HG03066 (cell line): Measurements from ENCODE around the gene ARAP3.

Experiments
- ATAC-seq: cut with Tn5 transposase; IDR thresholded peaks from one replicate; pipeline ENCODE4 v1.9.1; 2021; ENCODE audit warnings: low read depth; ENCODE audit not compliant: unreplicated experiment

ARAP3 gene

GRCh38 chr5:141647242-141647641 lies 34.8 kb downstream of the ARAP3 start:
- no peak for ATAC-seq

DNA sequence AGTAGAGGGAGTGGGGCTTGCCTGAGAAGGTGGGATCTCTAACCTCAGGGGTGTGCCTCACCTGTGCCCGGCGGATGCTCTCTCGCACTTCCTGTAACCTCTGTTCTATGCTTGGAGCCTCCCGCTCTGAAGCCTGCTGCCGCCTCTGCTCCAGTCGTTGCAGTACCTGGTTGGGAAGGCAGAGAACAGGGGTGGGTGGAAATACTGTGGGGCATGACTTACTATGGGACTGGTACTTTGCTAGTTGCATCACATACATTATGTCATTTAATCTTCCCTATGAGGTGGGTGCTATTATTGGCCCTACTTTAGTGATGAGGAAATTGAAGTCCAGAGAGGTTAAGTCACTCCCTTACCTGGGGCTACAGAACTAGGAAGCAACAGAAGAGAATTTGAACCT lies 36.0 kb downstream of the ARAP3 start:
- ATAC-seq = no peak

GRCh38 chr5:141641634-141642267 lies 40.3 kb downstream of the ARAP3 start:
- ATAC-seq = peak; percentile 40

GRCh38 chr5:141640698-141641097 lies 41.3 kb downstream of the ARAP3 start:
- ATAC-seq = no peak

DNA sequence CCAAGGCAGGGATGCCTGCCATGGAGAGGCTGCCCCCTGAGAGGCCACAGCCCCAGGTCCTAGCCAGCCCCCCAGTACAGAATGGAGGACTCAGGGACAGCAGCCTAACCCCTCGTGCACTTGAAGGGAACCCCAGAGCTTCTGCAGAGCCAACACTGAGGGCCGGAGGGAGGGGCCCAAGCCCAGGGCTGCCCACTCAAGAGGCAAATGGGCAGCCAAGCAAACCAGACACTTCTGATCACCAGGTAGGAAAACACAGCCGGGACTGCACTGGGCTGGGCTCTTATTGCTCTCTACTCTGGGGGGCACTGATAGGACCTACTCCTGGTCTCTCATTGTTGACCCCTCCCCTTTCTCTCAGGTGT lies 42.0 kb downstream of the ARAP3 start:
- no peak for ATAC-seq

GRCh38 chr5:141639357-141640050 lies 42.5 kb downstream of the ARAP3 start:
- no peak for ATAC-seq

DNA sequence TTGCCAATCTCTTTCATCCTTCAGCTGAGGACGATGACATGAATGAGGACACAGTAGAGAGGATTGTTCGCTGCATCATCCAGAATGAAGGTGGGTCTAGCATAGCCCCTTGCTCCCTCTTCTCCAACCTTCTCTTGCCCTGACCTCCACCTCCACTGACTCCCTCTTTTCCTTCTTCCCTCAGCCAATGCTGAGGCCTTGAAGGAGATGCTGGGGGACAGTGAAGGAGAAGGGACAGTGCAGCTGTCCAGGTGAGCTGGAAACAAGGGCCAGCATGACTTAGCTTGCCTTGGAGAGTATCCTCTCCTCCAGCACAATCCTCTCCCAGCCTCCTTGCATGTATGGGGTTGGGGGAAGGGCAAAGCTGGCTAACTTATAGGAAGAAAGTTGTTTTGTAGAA lies 43.3 kb downstream of the ARAP3 start:
- ATAC-seq = no peak

DNA sequence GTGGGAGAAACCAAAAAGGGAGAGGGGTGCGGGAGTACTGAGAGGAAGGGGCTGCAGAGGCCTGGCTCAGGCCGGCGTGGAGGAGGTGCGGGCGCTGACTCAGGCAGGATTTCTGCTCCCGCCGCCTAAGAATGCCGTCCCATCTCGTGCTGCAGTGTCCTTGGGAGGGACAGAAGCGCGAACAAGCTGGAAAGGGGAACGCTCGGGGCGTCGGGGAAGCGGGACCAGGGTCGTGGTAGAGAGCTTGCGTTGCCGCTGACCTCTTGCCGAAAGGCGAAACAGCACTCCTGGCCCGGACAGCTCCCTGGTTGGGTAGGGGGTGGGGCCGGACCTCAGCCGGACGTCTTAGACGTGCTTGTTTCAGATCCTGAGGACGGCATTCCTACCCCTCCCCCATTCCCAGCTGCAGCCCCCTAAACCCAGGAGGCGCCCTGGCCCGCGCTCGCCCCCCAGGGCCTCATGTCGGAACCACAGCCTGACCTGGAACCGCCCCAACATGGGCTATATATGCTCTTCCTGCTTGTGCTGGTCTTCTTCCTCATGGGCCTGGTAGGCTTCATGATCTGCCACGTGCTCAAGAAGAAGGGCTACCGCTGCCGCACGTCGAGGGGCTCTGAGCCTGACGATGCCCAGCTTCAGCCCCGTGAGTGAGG lies 44.1 kb downstream of the ARAP3 start:
- ATAC-seq = no peak

GRCh38 chr5:141637123-141637766 lies 44.8 kb downstream of the ARAP3 start:
- peak; percentile 20 for ATAC-seq

DNA sequence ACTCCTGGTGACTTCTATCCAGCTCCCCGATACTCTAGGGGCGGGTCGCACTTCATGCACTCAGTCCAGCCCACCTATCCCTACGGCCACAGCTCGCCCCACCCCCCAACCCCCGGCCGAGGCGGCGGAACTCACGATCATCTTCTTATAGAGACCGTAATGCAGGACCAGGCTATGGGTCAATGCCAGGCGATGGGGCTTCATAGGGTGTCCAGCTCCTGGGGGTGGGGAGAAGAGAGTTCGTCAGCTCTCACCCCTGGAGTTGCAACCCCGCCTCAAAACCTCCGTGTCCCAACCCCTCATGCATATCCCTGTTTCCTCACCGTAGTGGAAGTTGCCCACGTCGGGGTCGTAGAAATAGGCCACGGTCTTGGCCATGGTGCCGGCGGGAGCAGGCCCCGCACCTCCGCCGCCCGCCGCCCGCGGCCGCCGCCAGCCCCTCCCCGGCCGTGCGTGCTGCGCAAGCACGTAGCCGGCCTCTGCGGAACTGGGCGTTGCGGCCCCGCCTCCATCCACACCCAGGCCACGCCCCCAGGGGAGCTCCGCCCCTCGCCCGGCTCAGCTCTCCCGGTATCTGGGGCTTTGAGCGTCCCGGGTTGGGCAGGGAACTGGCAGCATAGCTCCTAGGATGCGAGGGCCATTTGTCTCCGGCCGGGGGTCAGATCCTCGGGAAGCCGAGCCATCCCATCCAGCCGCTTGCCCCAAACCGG lies 45.5 kb downstream of the ARAP3 start, which contains the start of the genes HDAC3 and RELL2:
TSS of gene HDAC3 (minus strand) at position 437 of the 710 bp plus-strand sequence. CDS start at position 378, 59 bp downstream.
TSS of gene RELL2 (plus strand) at position 585 of the 710 bp plus-strand sequence. CDS start 1,229 bp downstream, outside the sequence.
- peak; percentile 67 for ATAC-seq

GRCh38 chr5:141636106-141636412 lies 46.0 kb downstream of the ARAP3 start:
- ATAC-seq = no peak

GRCh38 chr5:141635646-141636045 lies 46.4 kb downstream of the ARAP3 start:
- no peak for ATAC-seq

- ATAC-seq = no peak
These were observed 47.3 kb downstream of the ARAP3 start for GRCh38 chr5:141634720-141635119.

- peak; percentile 61 for ATAC-seq
These were observed 48.0 kb downstream of the ARAP3 start for GRCh38 chr5:141633871-141634561.

- no peak for ATAC-seq
These were observed 49.4 kb downstream of the ARAP3 start for GRCh38 chr5:141632650-141633049.

GRCh38 chr5:141630570-141631140 lies 51.4 kb downstream of the ARAP3 start:
- ATAC-seq = no peak

DNA sequence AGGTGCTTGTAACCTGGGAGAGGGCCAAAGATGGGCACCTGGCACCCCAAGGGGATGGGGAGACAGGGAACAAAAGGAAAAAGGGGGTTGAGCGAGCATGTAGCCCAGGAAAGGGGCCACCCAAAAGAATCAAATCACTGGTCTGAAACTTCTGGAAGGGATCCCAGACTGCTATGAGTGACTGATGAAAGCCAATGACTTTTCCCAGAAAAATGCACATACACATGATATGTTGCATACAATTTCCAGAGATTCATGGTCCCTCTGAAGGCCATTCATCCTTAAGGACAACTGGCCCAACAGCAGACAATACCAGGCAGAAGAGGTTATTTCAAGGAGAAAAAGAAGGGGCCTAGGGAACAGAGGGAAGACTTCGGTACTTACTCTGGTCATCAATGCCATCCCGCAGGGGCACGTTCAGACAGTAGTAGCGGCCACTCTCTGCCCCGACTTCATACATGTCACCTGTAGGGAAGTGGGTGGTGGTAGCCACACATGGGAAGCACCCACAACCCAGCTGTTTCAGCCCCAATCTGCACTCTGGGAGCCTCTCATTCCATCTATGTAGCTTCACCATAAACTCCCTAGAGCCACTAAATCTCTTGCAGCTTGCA lies 53.7 kb downstream of the ARAP3 start:
- no peak for ATAC-seq

GRCh38 chr5:141623611-141624010 lies 58.4 kb downstream of the ARAP3 start:
- ATAC-seq = no peak

DNA sequence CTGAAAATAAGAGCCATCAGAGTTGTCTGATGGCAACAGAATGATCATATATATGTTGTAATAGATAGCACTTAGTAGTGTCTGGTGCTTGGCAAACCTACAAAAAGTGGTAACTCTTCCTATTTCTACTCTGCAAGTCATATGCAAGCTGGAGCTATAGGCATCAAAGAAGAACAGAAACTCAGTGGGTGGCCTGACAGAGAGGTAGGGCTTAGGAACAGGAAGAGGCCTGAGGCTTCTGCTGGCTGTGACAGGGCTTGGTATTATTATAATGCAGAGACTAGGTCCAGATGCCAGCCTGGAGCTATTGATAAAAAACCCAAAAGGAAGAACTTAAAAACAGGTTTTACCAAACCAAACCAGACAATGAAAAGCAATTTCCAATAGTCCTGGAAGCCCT lies 58.8 kb downstream of the ARAP3 start:
- peak; percentile 47 for ATAC-seq
